Cortex of kidney (tissue), 1 donor: ENCODE measurements around the gene WDFY2.

Source experiments
- DNase-seq: peaks from one replicate; lab custom pipeline; 2025; lab: John Stamatoyannopoulos, UW

Gene WDFY2

GRCh38 chr13:51601601-51602565 is 17.6 kb downstream of the WDFY2 start:
- DNase-seq, result no peak

GRCh38 chr13:51603716-51604115 is 19.5 kb downstream of the WDFY2 start:
- DNase-seq, result no peak

- DNase-seq, result no peak
These were observed 21.4 kb downstream of the WDFY2 start for GRCh38 chr13:51605698-51606097.

- no peak for DNase-seq
These were observed 22.9 kb downstream of the WDFY2 start for GRCh38 chr13:51607165-51607564.

GRCh38 chr13:51608857-51609406 is 24.7 kb downstream of the WDFY2 start:
- no peak for DNase-seq

GRCh38 chr13:51612867-51613266 is 28.6 kb downstream of the WDFY2 start:
- DNase-seq, result no peak

- no peak for DNase-seq
These were observed 29.3 kb downstream of the WDFY2 start for GRCh38 chr13:51613535-51613934.

- no peak for DNase-seq
These were observed 30.1 kb downstream of the WDFY2 start for GRCh38 chr13:51614350-51614786.

GRCh38 chr13:51618626-51619025 is 34.4 kb downstream of the WDFY2 start:
- DNase-seq, result no peak

GRCh38 chr13:51619614-51620013 is 35.4 kb downstream of the WDFY2 start:
- DNase-seq, result no peak

- no peak for DNase-seq
These were observed 36.1 kb downstream of the WDFY2 start for GRCh38 chr13:51620165-51620983.

- no peak for DNase-seq
These were observed 37.3 kb downstream of the WDFY2 start for GRCh38 chr13:51621602-51622001.

- no peak for DNase-seq
These were observed 39.2 kb downstream of the WDFY2 start for GRCh38 chr13:51623473-51623872.

GRCh38 chr13:51624207-51624606 is 39.9 kb downstream of the WDFY2 start:
- DNase-seq, result no peak

GRCh38 chr13:51624695-51625345 is 40.6 kb downstream of the WDFY2 start:
- DNase-seq, result no peak

- DNase-seq, result no peak
These were observed 41.5 kb downstream of the WDFY2 start for GRCh38 chr13:51625555-51626345.

- no peak for DNase-seq
These were observed 42.5 kb downstream of the WDFY2 start for GRCh38 chr13:51626749-51627148.

- no peak for DNase-seq
These were observed 44.0 kb downstream of the WDFY2 start for GRCh38 chr13:51628059-51628852.

GRCh38 chr13:51629491-51630287 is 45.4 kb downstream of the WDFY2 start:
- DNase-seq, result no peak

GRCh38 chr13:51630288-51630615 is 46.0 kb downstream of the WDFY2 start:
- DNase-seq, result no peak
